ENCODE data around the gene MBNL2.

MBNL2 gene

GRCh38 chr13:97390941-97391600 is 168.9 kb downstream of the MBNL2 start:
- in situ Hi-C loops (cut with HindIII; ENCODE audit: low pct_ligation_motif_present, low sequenced_read_pairs), result no loop called here
- peaks cover 5% of the 10 kb centered on the region for H3K36me3 ChIP-seq (replicated peaks)
- no peak overlapping the region for H3K27ac ChIP-seq
- no peak for TF ChIP-seq CTCF (IDR thresholded peaks at IDR 0.05; ENCODE audit: low read depth, low read length, missing control alignments)
- DNase-seq, result no peak
- H3K27me3 ChIP-seq (replicated peaks), result no peaks in the 10 kb centered on the region
- no peak overlapping the region for H3K4me3 ChIP-seq (ENCODE audit: low read depth, low read length)

GRCh38 chr13:97392020-97392419 is 169.9 kb downstream of the MBNL2 start:
- peaks cover 5% of the 10 kb centered on the region for H3K36me3 ChIP-seq (replicated peaks)
- TF ChIP-seq CTCF (IDR thresholded peaks at IDR 0.05; ENCODE audit: low read depth, low read length, missing control alignments), result no peak
- no peak overlapping the region for H3K4me3 ChIP-seq (ENCODE audit: low read depth, low read length)
- in situ Hi-C loops (cut with HindIII; ENCODE audit: low pct_ligation_motif_present, low sequenced_read_pairs), result no loop called here
- no peaks in the 10 kb centered on the region for H3K27me3 ChIP-seq (replicated peaks)
- H3K27ac ChIP-seq, result no peak overlapping the region
- DNase-seq, result no peak

- H3K27ac ChIP-seq, result no peak overlapping the region
- H3K36me3 ChIP-seq (replicated peaks), result peaks cover 2% of the 10 kb centered on the region
- in situ Hi-C loops (cut with HindIII; ENCODE audit: low pct_ligation_motif_present, low sequenced_read_pairs), result no loop called here
- no peak overlapping the region for H3K4me3 ChIP-seq (ENCODE audit: low read depth, low read length)
- no peak for TF ChIP-seq CTCF (IDR thresholded peaks at IDR 0.05; ENCODE audit: low read depth, low read length, missing control alignments)
- no peak for DNase-seq
- H3K27me3 ChIP-seq (replicated peaks), result no peaks in the 10 kb centered on the region
Observed at GRCh38 chr13:97394542-97394941, 172.4 kb downstream of the MBNL2 start.

GRCh38 chr13:97395447-97396136 is 173.5 kb downstream of the MBNL2 start:
- Histone ChIP-seq H3K4me3 (ENCODE audit: low read depth, low read length) (no peak overlapping the region), H3K27ac (no peak overlapping the region), H3K27me3 (replicated peaks) (no peaks in the 10 kb centered on the region), H3K36me3 (replicated peaks) (peaks cover 2% of the 10 kb centered on the region)
- DNase-seq, result peak; percentile 5
- TF ChIP-seq CTCF (IDR thresholded peaks at IDR 0.05; ENCODE audit: low read depth, low read length, missing control alignments), result no peak
- in situ Hi-C loops (cut with HindIII; ENCODE audit: low pct_ligation_motif_present, low sequenced_read_pairs), result no loop called here

- Histone ChIP-seq H3K27ac (no peak overlapping the region), H3K36me3 (replicated peaks) (no peaks in the 10 kb centered on the region), H3K4me3 (ENCODE audit: low read depth, low read length) (no peak overlapping the region), H3K27me3 (replicated peaks) (no peaks in the 10 kb centered on the region)
- in situ Hi-C loops (cut with HindIII; ENCODE audit: low pct_ligation_motif_present, low sequenced_read_pairs), result no loop called here
- TF ChIP-seq CTCF (IDR thresholded peaks at IDR 0.05; ENCODE audit: low read depth, low read length, missing control alignments), result no peak
- DNase-seq, result no peak
Observed at GRCh38 chr13:97397267-97397666, 175.1 kb downstream of the MBNL2 start.

Data from brain microvascular endothelial cell (primary cell).